PFSK-1 (cell line): Measurements from ENCODE around the gene LIMK2.

Experiments
- POLR2AphosphoS5 ChIP-seq: IDR thresholded peaks from 2 replicates; pipeline ENCODE4 v1.6.1; 2012; ENCODE audit warnings: low read depth, mild to moderate bottlenecking, control low read depth, low read length, moderate library complexity
- REST ChIP-seq, 2 experiments: IDR thresholded peaks; 2 replicates each; pipeline versions ENCODE4 v1.6.1 to v1.8.0; 2011 to 2012; ENCODE audit warnings: low read depth in 2 of 2, low read length in 2 of 2, control low read depth in 1 of 2, inconsistent platforms in 1 of 2, mild to moderate bottlenecking in 1 of 2, moderate library complexity in 1 of 2; ENCODE audit not compliant: insufficient read depth in 1 of 2
- SIN3A ChIP-seq: IDR thresholded peaks from 2 replicates; pipeline ENCODE4 v1.6.1; 2012; ENCODE audit warnings: mild to moderate bottlenecking, low read length, moderate library complexity, borderline replicate concordance; ENCODE audit not compliant: insufficient read depth

DNA sequence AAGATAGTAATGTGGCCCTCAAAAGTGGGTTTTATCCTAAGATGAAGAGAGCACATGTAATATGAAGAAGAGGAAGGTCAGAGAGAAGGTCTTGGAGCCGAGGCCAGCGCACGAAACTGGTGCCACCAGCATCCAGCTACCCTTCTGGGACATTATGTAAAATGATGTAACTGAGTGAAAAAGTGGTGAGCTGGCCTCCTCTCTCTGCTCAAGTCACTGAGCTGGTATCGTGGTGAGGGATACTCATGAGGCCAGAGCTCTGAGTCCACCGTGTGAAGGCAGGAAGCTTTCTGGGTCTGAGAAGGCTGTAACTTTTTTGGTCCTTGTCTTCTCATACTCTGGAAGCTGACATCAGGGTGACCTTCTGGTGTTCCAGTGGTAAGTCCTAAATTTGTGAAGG lies 27.0 kb upstream of the LIMK2 start:
- TF ChIP-seq SIN3A (no peak), REST (IDR thresholded peaks at IDR 0.05; ENCODE audit: insufficient read depth in 1 of 2, low read depth in 2 of 2, low read length in 2 of 2) (no peak), POLR2AphosphoS5 (no peak)
